Bone marrow (tissue), 2 donors: Measurements from ENCODE around the gene A4GALT.
"Not testable (repeated sequence)": the region's sequence is repeated elsewhere in the genome, so short reads cannot be mapped to it uniquely, and the experiment has no call there.

Source experiments
- DNase-seq, 2 donors: peaks; one replicate each; lab custom pipeline; 2025; lab: John Stamatoyannopoulos, UW

A4GALT gene

GRCh38 chr22:42680648-42681047 lies 40.0 kb downstream of the A4GALT start:
- DNase-seq, result no peak

- DNase-seq, result no peak
Observed at GRCh38 chr22:42679691-42680090, 41.0 kb downstream of the A4GALT start.

- DNase-seq, result no peak
Observed at GRCh38 chr22:42678894-42679293, 41.8 kb downstream of the A4GALT start.

- DNase-seq, result not testable (repeated sequence)
Observed at GRCh38 chr22:42677936-42678335, 42.7 kb downstream of the A4GALT start.

GRCh38 chr22:42676059-42676607 lies 44.5 kb downstream of the A4GALT start:
- no peak for DNase-seq

- no peak for DNase-seq
Observed at GRCh38 chr22:42673898-42674401, 46.7 kb downstream of the A4GALT start.

- DNase-seq, result not testable (repeated sequence)
Observed at GRCh38 chr22:42673071-42673470, 47.6 kb downstream of the A4GALT start.

- DNase-seq, result no peak
Observed at GRCh38 chr22:42670921-42671709, 49.6 kb downstream of the A4GALT start.

GRCh38 chr22:42670046-42670445 lies 50.6 kb downstream of the A4GALT start:
- no peak for DNase-seq

GRCh38 chr22:42666393-42666792 lies 54.3 kb downstream of the A4GALT start:
- DNase-seq, result not testable (repeated sequence)

- DNase-seq, result no peak
Observed at GRCh38 chr22:42664976-42665831, 55.5 kb downstream of the A4GALT start.

- DNase-seq, result peak; percentile 55 to 61
Observed at GRCh38 chr22:42661985-42662831, 58.5 kb downstream of the A4GALT start.

- DNase-seq, result no peak
Observed at GRCh38 chr22:42656578-42656977, 64.1 kb downstream of the A4GALT start.

- no peak for DNase-seq
Observed at GRCh38 chr22:42655693-42656092, 65.0 kb downstream of the A4GALT start.

GRCh38 chr22:42654436-42655073 lies 66.1 kb downstream of the A4GALT start:
- no peak for DNase-seq

- DNase-seq, result no peak
Observed at GRCh38 chr22:42653999-42654398, 66.7 kb downstream of the A4GALT start.

- DNase-seq, result no peak
Observed at GRCh38 chr22:42651134-42651533, 69.5 kb downstream of the A4GALT start.

GRCh38 chr22:42649246-42650099 lies 71.2 kb downstream of the A4GALT start, which contains the start of gene CYB5R3:
CYB5R3 (minus strand) TSS chr22:42649392; CDS start chr22:42649315, 77 bp downstream.
- peak; percentile 51 to 81 for DNase-seq

GRCh38 chr22:42648368-42649245 lies 72.1 kb downstream of the A4GALT start:
- peak in 1 of 2 donors; percentile 81 for DNase-seq
